ENCODE results near the gene FGFR2.
A peak's percentile ranks its signal among the peaks of the same experiment; 100 is the strongest.

Gene FGFR2

DNA sequence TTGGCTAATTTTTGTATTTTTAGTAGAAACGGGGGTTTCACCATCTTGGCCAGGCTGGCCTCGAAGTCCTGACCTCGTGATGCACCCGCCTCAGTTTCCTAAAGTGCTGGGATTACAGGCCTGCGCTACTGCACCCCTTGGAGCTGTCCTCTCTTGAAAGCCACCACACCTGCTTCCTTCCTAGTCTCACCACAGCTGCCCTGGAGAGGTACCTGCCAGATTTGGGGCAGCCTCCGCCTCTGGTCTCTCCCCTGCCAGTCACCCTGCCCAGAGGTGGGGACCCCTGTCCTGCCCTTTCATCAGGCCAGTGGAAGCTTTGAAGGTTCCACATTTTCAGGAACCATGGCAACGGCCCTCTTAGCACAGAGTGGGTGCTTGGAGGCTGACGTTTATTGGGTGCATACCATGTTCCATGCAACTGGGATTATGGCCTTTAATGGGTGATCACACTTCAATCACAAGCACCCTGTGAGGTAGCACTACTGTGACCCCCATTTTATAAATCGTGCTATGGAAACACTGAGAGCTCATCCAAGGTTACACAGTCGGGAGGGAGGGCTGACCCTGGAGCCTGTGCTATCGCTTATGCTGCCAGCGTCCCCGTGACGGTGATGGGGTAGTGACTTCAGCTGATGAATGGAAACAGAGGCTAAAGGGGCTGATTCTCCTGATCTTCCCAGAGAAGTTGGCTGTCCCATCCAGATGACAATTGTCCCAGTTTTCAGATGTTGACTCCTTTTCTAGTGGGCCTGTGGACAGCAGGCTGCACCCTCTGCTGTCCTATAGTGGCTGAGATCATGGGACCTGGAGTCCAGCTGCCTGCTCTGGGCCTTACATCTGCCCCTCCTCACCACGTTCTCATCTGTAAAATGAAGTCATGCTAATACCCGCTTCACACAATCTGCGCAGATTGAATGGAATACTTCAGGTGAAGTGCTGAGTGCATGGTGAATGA is 11.5 kb upstream of the FGFR2 start:
- no peak for DNase-seq

DNA sequence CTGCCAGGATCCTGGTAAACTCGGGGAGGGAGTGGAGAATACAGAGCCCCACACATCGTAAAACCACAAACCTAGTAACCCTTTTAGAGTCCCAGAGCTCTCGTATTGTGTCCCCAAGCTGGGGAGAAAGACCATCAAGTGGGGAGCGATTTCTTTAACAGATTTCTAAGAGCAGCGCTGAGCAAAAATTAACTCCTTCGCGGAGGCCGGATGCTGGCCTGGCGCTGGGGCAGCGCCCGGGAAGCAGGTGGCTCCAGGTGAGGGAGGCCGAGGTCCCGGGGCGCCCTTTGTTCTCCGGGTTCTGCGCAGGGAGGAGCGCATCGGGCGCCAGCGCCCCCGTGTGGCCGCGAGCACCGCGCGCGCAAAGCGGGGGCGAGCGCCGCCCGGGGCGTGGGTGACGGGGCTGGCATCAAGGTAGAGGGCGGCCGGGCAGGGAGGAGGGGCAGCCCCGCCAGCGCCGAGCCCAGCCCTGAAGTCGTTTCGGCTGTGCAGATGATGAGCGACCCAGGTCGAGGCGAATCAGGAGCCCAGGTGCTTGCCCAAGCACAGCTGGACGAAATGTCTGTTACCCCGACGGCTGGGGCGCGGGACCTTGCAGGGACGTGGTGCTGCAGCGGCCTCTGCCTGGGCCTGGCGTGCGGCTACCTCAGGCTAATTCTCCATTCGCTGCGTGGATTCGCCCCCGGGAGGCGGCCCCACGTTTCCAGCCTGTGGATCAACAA is 10.4 kb upstream of the FGFR2 start:
- peak; percentile 5 to 6 for DNase-seq

DNA sequence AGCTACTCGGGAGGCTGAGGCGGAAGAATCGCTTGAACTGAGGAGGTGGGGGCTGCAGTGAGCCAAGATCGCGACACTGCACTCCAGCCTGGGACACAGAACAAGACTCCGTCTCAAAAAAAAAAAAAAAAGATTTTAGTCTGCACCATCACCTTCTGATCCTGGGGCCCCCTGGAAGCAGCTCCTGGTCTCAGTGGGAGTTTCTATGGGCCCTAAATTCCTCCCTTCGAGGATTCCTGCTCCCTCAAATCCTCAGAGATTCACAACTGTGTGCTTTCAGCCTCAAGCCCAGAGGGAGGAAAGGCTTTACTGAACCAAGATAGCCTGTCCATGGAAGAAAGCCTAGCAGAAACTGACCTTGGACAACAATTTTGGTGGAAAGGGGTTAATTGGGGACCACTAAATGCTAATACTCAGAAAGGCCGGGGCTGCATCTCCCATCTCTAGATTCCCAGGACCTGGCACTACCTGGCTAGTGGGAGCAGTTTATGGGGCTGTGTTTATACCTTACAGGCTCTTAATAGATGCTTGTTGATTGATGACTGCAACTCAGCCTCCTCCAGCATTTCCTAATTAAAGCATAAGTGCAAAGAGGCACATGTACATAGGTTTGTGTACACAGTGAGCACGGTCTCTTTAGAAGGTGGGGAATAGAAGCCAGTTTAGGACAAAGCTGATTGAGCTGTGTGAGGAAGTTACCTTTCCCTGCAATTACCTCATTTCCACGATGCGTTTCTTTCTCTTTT is 9.2 kb upstream of the FGFR2 start:
- no peak for DNase-seq

DNA sequence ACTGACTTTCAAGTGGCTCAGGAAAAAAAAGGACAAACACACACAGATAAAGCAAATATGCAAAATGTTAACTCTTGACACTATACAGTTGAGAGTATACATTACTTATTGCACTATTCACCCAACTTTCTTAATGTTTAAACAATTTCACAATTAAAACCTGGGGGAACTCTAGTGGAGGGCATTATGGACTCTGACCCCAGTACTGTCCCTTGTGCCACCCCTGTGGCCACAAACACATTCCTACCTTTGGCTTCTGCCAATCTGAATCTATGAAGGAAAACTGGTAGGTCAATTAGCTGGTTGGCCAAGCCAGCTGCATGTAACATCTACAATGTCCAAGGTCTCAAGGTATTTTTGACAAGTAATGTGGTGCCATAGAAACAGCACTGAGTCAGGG is 7.5 kb upstream of the FGFR2 start:
- no peak for DNase-seq

DNA sequence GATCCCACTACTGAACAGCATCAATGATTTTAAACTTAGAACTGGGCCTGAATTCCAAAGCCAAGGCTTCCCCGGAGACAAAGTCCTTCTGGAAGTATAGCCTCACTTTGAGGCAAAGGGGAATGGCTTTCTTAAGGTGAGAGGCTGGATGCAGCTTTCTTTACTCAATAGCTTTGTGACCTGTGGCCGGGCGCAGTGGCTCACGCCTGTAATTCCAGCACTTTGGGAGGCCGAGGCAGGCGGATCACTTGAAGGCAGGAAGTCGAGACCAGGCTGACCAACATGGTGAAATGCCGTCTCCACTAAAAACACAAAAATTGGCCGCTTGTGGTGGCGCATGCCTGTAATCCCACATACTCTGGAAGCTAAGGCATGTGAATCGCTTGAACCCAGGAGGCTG is 3.2 kb upstream of the FGFR2 start:
- DNase-seq: no peak

DNA sequence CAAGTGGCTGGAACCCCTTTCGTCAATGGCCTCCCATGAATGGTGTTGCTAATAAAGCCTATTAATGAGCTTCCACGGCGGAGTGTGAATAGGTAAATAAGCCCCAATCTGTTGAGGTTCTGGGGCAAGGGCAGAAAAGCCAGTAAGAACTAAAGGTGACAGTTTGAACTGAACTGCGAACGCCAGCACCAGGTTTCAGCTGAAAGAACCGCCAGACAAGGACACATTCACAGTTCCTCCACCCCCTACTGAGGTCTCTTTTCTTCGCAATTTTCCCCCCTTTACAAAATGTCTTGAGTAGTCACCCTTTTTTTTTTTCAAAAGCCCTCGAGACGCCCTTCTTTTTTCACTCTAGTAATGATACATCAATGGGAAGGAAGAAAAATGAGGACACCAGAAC is 2.4 kb upstream of the FGFR2 start:
- no peak for DNase-seq

DNA sequence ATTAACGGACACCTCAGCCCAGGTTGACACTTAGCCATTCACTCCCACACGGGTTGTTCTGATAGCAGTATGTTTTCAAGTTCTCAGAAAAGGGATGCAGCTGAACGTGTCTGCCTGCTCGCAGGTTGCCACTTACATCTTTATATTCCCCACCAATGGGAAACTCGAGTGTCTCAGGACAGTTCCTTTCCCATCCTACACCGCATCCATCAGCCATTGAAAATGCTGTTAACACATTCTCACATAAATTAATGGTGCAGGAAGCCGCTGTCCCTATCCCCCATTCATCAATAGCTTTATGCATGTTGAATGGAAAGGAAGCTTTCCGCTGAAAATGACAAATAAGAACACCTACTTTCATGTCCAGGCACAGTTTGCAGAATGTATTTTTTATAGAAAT is 1.7 kb upstream of the FGFR2 start:
- no peak for DNase-seq

DNA sequence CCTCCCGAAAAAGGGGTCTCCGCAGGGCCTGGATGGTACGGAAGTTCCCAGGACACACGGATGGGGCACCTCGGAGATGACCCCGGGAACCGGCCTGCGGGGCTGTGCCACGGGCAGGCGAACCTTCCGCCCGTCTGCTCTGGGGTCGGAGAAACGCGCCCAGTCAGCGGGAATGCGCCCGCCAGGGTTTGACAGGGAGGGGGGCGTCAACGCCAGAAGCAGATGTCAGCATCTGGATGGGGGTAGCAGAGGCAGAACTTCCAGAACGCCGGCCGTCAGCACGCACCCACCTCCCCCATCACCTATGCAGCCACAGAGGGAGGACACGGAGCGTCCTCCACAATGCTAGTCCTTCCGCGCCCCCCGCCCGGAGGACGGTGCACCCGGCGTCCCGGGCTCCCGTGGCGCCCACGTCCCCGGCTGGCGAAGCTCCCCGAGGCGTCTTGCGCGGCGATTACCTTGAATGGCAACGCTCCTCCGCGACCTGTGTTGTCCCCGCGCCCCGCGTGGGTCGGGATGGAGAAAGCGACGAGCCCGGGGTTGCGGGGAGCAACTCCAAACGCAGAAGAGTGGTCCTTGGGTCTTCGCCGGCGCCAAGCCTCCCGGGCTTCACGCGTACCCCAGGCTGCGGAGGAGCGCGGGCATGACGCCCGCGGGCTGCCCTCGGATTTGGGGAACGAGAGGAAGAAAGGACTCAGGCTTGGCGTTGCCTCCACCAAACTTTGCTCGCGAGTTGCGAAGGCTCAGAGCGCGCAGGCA is 561 bp downstream of the FGFR2 start:
- no peak for DNase-seq

DNA sequence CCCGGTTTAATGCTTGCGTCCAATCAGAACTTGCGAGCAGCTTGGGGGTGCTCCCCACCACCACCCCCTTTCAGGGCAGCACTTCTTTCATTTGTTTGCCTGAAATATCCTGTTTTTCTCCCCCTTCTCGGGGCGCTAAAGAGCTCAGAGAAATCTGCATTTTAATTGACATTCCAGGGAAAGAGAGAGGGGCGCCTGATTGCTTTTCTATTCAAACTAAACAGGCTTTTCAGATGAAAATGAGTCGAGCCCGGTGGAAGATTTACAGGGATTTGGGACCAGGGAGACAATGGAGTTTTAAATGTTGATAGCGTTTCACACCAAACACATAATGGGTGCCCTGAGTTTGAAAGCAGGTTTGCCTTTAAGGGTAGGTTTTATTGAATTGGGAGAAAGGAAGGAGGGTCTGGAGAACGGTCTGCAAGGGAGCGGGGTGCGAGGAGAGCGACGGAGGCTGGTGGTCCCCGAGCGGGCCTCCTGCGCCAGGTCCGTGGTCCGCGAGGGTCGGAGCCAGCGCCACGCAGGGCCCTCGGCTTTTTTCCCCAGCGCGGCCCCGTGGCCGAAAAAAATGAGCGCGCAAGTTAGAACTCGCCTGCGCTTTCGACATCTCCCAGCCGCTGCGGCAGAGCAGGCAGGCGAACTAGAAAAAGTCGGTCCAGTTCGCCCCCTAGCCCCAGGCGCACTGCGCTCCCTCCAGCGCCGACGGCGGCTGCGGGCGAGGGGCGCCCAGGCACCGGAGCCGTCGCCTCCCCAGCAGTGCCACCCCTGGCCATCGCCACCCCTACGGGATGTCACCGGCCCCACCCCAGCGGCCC is 1.3 kb downstream of the FGFR2 start:
- DNase-seq: no peak

DNA sequence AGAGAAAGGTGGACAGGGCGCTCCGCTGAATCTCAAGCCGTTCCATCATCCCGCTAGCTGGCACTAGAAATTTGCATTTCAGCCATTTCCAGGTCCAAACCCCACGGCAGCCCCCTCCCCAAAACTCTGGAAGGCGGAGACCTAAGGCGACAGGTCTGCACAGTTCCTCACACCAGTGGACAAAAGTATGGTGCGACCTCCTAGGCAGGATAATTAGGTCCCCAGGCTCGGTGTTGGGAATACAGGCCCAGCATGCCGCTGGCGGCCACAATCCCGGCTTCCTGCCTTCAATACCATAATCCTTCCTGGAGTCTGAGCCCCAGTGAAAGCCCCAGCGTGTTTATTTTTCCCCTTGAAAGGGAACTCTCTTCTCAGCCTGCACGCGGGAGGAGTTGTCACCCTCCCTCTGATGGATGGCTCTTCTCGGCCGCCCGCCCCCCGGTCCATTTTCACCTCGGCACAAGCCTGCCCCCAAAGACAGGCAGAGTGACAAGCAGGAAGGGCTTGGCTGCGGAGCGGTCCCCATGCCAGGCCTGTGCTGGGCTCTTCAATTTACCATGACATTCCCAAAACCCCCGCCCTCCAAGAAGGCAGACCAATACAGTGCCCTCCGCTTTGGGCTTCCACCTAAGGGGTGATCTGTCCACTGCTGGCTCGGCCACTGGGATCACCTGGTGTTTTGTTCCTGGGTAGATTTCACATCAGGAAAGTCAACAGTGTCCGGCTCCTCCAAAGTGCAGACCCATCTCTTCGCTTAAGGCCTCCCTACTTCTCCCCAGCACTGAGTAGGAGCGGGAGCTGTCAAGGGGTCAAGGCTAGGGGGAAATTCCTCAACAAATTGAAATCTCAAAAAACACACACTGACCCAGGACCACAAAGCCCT is 2.2 kb downstream of the FGFR2 start:
- DNase-seq: no peak

DNA sequence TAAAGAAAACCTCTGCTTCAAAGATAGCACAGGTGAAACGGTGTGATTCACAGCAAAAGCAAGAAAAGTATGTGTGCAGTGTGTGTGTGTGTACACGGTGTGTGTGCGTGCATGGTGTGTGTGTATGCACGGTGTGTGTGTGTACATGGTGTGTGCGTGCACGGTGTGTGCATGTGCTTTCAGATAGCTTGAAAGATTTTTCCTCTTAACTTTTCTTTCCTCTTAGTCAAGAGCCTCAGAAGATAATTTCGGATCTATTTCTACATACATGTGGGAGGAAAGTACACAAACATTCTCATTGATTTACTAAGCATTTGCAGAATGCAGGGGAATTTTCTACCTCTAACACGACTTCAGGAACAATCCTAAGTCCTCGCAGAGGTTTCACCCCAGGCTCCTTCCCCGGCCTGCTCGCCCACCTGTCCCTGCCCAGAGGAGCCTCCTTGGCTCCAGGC is 2.9 kb downstream of the FGFR2 start:
- DNase-seq: no peak

DNA sequence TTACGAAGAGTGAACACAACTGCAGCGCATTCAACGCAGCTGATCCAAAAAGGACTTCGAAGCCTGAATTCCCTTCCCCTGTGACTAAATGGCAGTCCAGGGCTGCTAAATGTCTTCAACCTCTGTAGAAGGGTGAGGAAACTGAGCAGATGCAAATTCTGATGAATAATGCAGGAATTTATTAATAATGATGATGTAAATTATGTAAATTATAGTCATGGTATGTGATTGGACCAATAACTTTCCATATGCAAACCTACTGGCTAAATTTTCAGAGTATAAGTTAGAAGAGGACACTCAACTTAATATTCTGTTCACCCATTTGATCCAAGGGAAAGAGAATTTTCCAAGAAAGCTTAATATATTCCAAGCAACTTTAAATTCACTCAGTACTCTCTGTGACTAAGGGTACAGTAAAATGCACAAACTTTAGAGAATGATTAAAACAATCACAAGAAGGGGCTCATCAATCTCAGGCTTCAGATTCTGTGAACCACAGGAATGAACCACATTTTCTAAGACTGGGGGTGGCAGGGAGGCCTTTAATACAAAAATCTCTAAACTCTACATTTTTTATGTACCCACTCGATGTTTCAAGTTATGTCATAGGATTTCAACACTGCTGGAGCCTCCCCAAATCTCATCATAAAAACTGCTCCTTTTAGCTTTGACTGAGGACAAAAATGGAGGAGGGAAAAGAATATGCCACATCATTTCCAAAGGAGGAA is 3.5 kb downstream of the FGFR2 start:
- DNase-seq: no peak

DNA sequence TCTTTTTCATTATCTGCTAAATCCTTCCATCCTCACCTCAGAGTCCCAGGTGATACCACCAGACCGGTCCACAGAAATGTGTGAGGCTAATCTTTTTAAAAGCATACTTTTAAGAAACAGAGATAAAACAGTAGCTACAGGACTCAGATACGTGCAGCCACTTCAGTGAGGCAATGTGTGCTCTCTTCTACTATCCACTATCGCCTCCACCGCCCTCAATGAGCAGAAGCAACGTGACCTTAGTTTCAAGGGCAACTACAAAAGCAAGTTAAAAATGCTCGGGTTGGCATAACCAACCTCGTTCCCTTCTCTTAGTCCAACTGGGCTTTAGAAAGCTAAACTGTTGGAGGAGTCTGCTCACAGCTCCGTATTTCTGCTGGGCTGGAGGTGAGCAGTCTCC is 4.2 kb downstream of the FGFR2 start:
- no peak for DNase-seq

DNA sequence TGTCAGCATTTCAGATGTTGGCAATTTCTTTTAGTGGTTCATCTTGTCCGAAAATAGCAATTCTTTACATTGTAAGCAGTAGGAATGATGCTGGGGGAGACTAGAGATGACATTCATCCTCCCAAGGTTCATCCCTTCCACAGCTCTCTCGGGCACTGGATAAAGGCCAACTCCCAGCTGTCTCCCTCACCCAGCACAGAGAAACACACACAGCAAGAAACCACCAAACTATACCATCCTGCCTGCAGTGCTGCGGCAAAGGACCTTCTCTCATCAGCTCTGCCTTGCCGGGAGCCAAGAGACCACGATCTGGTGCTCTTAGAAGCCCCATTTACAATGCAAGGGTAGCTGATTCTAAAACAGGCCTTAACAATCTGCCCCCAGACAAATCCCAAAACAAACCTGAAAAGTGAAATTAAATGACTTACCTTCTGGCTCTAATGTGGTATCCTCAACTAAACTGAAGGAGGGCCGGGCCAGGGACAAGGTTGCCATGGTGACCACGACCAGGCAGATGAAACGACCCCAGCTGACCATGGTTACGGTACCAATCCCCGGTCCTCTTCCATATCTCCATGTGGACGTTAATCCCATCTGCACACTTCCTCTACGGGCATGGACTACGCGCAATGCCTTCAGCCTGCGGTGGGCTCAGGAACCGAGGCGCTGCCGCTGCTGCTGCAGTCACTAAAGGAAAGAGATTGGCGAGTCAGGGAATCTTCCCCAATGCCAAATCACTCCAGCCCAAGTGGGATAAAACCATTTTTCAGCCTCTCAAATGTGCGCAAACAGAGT is 4.8 kb downstream of the FGFR2 start:
- DNase-seq: no peak

DNA sequence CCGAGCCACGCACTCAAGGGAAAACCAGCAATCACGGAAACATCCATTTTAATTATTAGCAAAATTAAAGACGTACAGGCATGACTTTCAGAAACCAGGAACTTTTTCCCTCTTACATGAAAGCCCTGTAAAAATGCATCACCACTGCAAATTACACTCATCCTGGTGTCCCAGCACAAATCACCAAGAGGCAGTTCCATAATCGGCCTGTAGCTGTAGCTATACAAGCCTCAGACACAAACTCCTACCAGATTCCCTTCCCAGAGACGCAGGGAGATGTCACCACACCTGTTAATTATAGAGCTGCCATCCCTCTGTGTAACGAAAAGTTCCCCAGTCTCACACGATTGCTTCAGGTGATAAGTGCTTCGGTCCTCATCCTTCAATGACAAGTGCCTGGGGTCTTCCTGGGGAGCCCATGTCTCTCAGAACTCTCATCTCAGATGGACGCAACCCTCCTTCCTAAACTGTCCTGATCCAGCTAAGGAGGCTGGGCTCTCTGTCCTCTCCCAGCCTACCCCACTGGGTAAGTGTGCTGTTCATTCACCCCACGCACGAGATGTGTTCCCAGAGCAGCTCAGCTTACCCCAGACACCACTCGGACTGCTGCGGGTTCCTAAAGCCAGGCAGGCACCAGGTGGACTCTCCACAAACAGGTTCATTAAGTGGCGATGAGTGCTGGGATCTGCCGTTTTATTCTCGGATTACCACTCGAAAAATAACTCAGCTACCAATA is 5.9 kb downstream of the FGFR2 start:
- no peak for DNase-seq

DNA sequence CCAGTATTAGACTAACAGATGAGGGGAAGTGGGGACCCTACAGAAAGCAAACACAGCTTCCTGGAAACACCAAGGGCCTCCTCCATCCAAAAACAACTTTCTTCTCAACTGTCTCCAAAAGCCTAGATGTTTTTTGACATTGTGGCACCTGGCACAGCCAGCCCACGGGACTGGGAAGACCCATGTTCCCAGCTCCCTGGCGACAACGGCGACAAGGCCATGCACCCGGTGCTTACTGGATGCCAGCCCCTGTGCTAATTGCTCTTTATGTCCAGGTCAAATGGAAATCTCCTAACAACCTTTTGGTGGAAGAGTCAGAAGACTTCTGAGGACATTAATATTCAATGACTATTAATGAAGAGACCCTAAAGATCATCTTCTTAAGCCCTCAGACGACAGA is 7.1 kb downstream of the FGFR2 start:
- no peak for DNase-seq

DNA sequence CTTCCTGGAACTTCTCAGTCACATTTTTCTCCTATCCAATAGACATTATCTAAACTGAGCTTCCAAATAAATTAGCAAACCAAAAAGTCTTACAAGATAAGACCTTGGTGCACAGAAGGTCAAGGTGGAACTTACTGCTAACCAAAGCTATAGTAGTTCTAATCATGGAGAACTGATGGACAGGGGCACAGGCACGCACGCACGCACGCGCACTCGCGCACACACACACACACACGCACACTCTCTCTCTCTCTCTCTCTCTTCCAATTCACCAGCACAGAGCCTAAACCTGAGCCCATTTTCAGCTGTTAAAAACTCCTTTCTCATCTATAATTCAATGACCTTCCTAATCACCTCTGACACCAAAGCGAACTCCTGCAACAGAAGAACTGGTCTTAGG is 7.5 kb downstream of the FGFR2 start:
- DNase-seq: no peak

DNA sequence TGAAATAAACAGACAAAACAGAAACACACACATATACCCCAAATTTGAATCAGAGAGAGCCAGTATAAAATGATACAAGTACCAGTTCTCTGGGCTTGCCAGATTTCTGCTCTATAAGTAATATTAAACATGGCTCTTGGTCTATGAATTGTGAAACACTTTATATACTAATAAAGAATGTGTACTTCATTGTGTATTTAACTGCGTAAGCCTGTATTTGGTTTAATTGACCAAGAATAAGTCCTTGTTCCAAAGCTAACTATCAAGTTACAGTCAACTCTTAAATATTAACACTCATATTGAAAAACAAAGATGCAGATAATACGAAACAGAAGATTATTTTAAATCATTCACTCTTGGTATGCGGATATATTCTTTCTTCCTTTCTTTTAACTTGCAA is 8.7 kb downstream of the FGFR2 start:
- DNase-seq: no peak

Measured in Kasumi-1 (cell line).